Hematopoietic multipotent progenitor cell treated with erythropoietin and hydrocortisone succinate and interleukin-3 and kit ligand, for 4 days (in vitro differentiated cells): ENCODE data around the gene APOC4.
"Not testable (repeated sequence)": the region's sequence is repeated elsewhere in the genome, so short reads cannot be mapped to it uniquely, and the experiment has no call there.

Experiments used
- DNase-seq: peaks from one replicate; pipeline ENCODE4 v3.0.0-alpha.2; 2015

Gene APOC4

DNA sequence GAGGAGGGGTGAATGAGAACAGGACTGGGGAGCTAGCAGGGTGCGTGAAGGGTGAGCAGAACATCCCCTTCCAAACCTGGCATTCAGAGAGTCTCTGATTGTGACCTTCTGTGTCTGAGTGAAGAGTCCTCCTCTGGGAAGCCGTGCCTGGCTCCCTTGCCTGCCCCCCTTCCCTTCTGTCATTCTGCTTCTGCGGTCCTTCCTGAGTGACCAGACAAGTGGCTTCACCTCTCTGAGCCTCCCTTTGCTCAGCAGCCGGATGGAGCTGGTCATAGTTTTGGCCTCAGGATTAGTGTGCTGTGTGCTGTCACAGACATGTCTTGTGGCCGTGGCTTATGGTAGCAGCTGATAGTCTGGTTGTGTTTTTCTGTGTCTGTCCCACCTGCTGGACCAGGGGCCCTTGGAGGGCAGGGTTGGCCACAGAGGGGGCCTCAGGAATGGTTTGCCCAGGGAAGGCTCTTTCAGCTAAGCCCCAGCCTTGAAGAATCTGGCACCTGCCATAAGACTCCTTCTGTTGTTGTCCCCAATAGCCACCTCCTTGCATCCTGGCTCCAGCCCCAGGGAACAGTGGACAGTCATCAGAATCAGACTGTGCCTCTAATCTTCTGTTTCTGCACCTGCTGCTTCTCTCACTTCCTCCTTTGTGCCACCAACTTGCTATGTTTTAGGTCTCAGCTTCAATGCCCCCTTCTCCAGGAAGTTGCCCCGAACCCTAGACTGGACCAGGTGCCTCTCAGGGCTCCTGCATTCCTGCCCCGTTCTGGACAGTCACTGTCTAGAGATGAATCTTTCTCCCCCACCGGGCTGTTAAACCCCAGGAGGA is 19.1 kb downstream of the APOC4 start:
- DNase-seq, result no peak

DNA sequence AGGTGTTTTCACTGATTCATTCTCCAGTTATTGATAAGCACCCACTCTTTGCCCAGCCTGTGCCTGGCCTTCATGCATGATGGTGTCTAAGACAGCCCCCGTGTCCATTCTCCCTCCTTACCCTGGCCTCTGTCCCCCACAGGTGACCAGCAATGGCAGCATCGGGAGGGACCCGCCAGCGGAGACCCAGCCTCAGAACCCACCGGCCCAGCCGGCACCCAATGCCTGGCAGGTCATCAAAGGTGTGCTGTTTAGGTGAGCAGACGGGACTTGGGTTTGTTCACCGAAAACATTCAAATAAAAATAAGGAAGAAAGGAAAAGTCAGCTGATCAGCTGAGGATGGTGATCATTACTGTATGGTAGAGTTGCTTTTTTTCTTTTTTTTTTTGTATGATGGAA is 19.8 kb downstream of the APOC4 start:
- no peak for DNase-seq

DNA sequence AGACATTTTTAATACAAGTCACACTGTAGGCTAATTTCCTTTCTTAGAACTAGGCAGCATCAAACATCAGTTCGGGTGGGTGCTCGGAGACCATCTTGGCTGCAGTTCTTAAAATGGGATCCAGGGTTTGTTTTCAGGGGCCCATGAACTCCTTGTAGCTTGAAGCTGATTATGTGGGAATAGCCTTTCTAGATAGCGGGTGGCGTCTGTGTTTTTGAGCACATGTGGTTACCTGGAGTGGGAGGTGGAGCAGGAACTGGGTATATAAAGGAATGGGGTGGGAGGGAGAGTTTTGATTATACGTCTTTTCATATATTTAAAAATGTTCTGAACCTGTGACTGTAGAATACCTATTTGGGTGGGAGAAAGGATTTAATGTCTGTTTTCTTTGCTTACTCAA is 26.1 kb downstream of the APOC4 start:
- no peak for DNase-seq

DNA sequence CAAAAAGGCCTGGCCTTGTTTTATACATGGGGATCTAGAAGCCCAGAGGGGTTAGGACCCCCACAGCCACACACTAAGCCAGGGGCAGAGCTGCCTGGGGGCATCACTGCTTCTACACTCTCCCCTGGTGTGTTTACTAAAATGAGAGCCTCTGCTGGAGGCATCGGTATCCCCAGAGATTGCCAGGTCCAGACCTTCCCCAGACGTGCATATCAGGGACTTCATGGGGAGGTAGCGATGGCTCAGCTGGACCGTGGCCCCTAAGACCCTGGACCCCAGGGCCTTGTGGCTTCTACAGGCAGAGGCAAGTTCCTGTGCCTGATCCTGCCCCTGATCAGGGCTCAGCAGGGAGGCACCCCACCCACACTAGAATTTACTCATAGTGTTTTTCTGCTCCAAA is 26.6 kb downstream of the APOC4 start:
- DNase-seq, result no peak

DNA sequence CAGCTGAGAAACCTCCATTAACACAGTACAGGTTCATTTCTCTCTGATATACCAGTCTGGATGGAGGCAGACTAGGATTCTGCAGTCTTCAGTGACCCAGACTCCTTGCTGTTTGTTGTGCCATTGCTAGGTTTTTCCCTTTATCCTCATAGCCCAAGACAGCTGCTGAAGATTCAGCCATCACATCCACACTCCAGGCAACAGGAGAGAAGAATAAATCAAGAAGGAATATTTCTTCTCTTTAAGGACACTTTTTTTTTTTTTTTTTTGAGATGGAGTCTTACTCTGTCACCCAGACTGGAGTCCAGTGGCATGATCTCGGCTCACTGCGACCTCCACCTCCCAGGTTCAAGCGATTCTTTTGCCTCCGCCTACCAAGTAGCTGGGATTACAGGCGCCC is 27.4 kb downstream of the APOC4 start:
- no peak for DNase-seq

DNA sequence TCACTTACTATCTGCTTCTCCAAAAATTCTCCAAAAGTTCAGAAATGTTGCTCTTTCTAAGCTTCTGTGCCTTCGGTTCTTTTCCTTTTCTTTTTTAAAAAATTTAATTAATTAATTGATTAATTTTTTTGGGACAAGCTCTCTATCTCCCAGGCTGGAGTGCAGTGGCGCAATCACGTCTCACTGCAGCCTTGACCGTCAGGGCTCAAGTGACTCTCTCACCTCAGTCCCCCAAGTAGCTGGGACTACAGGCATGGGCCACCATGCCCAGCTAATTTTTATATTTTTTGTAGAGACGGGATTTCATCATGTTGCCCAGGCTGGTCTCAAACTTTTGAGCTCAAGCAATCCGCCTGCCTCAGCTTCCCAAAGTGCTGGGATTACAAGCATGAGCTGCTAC is 29.4 kb downstream of the APOC4 start:
- DNase-seq, result not testable (repeated sequence)

DNA sequence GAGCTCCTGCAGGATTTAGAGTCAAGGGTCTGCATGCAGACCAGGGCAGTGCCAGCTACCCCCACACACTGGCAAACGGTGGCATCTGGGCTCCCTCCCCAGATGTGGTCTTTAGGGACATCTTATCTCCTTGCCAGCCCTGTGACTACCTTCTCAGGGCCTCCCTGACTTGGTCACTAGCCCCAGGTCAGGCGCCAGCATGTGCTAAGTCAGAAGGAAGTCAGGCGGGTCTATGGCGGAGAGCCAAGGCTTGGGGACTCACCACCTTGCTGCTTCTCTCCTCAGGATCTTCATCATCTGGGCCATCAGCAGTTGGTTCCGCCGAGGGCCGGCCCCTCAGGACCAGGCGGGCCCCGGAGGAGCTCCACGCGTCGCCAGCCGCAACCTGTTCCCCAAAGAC is 30.8 kb downstream of the APOC4 start:
- DNase-seq, result peak; percentile 64

DNA sequence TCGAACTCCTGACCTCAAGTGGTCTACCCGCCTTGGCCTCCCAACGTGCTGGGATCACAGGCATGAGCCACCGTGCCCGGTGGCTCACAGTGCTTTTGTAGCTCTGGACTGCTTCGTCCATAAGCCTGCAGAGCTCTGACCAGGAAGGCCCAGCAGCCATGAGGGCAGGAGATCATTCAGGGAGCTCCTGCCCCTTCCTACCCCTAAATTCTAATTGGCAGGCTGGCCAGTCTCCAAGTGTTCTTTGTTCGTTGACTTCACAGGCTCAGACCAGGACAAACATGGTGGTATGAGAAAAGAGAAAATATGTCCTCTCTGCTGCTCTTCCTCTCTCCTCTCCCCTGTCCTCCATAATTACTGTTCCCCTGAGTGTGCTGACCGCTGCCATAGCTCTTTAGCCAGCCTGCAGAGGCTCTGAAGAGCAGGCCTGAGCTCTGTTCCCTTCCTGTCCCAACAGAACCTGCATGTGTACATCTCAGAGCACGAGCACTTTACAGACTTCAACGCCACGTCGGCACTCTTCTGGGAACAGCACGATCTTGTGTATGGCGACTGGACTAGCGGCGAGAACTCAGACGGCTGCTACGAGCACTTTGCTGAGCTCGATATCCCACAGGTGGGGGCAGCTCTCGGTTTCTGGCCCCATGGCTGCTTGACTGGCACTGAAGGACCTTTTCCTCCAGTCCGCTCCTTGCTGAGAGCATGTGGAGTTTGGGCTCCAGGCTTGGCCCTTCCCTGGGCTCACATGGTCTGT is 32.1 kb downstream of the APOC4 start:
- no peak for DNase-seq

DNA sequence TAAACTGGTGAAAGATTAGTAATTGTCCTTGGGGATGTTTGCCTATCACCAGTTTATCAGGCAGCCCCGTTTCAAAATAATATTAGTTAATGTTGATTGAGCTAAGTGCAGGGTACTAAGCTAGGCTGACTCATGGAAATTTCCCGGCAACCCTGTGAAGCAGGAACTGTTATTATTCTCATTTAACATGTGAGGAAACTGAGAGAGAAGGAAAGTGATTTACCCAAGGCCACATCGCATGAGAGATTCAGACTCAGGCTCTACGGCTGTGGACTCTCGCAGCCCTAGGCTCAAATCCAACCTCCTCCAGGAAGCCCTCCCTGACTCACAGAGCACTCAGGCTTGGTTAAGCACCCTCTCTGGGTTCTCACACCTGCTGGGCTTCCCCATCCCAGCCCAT is 32.8 kb downstream of the APOC4 start:
- no peak for DNase-seq

DNA sequence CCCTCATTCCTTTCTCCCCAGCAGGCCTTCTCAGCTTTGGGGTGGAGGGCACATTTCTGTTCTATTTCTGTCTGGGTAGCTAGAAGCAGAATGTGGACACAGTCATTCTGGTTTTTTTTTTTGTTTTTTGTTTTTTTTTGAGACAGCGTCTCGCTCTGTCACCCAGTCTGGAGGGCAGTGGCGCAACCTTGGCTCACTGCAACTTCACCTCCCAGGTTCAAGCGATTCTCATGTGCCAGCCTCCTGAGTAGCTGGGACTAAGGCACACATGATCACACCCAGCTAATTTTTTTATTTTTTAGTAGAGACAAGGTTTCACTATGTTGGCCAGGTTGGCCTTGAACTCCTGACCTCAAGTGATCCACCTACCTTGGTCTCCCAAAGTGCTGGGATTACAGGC is 33.4 kb downstream of the APOC4 start:
- no peak for DNase-seq

DNA sequence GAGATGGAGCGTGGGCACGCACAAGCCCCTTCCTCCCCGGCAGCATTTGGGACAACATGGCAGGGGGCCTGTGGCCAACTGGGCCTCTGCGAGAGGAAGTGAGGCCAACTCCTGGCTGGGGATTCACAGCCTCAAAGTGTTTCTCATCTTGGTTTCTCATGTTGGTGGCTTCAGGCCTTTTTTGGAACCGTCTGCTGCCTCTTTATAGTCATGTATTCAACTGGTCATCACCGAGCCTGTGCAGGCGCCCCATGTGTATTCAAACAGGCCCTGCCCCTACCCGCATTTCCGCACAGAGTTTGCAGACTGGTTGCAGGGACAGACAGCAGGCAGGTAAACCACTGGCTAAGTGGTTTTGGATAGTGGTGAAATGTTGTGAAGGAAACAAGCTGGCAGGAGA is 42.0 kb downstream of the APOC4 start:
- DNase-seq, result no peak

DNA sequence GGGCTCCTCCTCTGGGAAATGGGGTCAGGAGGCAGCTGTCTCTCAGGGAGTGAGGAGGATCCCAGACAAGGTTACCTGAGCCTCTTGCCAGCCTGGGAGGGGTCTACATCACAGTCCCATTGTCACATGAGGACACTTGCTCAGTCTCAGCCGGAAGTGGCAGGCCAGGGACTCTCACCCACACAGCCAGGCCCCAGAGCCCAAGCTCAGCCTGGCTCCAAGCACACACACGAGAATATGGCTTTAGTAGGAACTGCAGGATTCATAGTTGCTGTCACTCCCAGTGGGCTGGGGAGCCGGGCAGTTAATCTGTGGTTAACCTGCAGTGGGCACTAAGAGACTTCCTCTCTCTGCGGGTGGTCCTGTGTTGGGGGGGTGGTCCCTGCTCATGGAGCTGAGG is 43.4 kb downstream of the APOC4 start:
- no peak for DNase-seq

DNA sequence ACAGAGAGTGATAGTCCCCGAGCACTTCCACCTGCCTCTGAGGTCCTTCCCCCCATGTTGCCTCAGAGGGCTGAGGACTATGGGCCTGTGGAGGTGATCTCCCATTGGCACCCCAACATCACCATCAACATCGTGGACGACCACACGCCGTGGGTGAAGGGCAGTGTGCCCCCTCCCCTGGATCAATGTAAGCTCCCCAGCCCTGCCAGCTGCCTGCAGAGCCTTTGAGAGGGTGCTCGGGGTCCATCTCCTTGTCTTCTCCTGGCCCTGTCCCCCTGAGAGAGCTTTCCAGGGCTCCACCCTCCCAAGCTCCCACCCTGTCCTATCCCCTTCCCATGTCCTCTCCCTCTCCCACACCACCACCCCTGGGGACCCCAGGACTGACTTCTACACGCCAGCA is 44.4 kb downstream of the APOC4 start:
- DNase-seq, result no peak

DNA sequence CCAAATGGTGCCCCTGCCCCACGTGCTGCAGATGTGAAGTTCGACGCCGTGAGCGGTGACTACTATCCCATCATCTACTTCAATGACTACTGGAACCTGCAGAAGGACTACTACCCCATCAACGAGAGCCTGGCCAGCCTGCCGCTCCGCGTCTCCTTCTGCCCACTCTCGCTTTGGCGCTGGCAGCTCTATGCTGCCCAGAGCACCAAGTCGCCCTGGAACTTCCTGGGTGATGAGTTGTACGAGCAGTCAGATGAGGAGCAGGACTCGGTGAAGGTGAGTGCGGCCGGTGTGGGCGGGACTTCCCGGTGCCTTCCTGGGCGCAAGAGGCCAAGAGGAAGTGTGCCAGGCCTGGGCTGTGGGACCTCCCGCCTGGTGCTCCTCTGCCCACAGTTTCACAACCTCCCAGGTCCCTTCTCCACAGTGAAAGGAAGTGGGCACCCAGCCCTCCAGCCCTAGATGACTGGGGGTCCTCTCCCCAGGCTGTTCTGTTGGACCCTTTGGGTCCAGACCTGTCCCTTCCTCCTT is 45.2 kb downstream of the APOC4 start:
- DNase-seq, result no peak

DNA sequence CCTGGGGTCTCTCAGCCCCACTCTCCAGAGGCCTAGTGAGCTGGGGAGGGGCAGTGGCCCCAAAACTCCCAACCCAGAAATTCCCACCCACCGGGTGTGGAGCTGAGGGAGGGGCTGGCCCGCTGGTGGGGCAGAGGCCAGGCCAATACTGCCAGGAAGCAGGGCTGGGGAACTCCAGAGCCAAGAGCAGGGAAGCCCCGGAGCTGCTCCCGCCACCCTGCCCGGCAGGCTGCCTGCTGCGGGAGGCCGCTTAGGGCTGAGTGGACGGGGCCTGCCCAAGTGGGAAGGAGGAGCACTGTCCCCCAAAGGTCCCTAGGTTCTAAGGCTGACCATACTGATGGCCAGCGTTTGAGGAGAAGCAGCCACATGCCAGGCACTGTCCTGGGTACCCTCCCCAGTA is 46.2 kb downstream of the APOC4 start:
- no peak for DNase-seq

DNA sequence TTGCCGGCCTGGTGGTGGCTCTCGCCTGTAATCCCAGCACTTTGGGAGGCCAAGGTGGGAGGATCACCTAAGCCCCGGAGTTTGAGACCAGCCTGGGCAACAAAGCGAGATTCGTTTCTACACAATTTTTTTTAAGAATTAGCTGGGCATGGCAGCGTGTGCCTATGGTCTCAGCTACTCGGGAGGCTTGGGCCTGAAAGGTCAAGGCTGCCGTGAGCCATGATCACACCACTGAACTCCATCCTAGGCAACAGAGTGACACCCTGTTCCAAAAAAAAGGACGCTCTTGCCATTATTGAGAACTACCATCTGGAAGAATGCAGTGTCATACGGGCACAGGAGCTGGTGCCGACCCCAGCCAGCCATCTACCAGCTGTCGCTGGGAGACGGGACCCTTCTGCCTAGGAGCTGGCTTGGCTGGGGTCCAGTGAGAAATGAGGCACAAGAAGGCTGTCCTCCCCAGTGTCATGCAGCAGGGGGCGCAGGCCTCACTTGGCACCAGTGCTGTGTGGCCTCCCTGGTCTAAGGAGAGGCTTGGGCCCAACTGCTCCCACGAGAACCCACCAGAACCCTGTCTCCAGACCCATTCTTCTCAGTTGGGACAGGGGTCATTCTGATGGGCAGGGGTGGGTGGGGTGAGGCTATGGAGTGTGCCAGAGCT is 47.0 kb downstream of the APOC4 start:
- peak; percentile 83 for DNase-seq

DNA sequence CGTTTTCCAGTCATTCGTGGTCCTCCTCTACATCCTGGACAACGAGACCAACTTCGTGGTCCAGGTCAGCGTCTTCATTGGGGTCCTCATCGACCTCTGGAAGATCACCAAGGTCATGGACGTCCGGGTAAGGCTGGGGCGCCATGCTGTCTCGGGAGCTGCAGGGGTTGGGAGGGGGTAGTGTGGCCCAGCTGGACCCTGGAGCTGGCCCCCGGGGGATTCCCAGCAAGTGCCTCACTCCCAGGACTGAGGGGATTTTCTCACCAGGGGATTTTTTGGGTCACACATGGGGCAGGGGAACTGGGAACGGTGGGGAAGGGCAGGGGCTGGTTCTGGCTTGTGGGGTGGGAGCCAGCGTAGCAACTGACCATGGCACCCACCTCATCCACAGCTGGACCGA is 48.4 kb downstream of the APOC4 start:
- no peak for DNase-seq

DNA sequence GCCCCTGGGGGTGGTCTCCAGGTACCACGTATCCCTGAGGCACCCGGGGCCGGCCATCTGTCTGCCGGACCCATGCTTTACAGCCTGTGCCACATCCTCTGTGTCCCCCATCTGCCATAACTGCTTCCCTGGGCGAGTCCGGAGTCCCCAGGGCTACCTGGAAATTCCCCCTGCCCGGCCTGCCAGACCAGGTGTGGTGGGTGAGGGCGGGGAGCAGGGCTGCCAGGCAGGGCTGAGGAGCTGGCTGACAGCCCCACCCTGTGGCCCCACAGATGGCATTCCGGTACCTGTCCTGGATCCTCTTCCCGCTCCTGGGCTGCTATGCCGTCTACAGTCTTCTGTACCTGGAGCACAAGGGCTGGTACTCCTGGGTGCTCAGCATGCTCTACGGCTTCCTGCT is 48.9 kb downstream of the APOC4 start:
- DNase-seq, result no peak

DNA sequence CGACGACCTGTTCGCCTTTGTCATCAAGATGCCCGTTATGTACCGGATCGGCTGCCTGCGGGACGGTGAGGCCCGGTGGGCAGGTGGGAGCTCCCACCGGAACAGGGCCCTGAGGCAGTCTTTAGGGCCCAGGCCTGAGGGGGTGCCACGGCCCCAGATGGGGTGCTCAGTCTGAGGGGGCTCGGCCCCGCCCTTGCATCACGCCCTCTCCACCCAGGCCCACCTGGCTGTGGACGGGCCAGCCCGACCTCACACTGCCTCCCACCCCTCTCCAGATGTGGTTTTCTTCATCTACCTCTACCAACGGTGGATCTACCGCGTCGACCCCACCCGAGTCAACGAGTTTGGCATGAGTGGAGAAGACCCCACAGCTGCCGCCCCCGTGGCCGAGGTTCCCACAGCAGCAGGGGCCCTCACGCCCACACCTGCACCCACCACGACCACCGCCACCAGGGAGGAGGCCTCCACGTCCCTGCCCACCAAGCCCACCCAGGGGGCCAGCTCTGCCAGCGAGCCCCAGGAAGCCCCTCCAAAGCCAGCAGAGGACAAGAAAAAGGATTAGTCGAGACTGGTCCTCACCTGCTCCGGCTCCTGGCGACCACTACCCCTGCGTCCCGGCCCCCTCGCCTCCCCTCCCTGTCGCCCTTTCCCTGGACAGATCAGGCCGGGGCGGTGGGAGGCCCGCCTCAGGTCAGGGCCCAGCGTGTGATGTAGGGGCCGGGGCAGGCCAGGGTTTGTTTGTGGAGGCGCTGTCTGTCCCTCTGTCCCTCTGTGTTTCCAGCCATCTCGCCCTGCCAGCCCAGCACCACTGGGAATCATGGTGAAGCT is 50.5 kb downstream of the APOC4 start:
- no peak for DNase-seq

DNA sequence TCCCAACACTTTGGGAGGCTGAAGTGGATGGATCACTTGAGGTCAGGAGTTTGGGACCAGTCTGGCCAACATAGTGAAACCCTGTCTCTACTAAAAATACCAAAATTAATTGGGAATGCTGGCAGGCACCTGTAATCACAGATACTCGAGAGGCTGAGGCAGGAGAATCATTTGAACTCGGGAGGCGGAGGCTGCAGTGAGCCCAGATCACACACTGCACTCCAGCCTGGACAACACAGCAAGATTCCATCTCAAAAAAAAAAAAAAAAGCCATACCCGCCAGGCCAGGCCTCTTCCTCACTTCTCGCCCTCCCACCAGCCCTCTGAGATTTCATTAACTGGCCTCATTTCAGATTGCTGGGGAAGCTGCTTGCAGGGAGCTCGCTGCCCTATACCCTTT is 51.5 kb downstream of the APOC4 start:
- no peak for DNase-seq

DNA sequence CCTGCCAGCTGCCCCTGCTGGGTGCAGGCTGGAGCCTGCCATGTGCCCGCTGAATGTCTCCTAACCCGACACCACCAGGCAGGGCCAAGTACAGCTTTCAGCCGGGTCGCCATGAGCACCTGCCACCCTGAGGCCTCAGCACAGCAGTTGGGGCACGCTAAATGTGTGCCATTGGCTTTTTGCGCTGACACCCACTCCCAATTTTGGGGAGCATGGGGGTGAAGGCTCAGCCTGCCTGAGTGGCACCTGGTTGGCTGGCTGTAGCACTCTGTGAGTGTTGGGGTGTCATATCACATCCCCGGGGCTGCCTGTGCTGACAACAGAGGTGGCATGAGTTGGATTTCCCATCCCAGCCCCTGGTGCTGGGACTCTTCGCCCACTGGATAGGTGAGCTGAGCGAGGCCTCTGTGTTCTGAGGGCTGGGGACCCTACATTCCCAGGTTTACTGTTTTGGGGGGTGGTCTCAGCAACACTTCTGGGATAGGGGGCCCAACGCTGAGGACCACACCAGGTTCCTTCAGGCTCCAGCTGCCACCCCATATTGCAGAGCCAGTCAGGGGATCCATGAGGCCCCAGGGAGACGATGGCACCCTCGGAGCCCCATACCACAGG is 52.0 kb downstream of the APOC4 start:
- DNase-seq, result no peak
